Fibroblast of lung (primary cell): ENCODE data around the gene STAT4. TPM values are rescaled to one million over a fixed set of nuclear protein-coding genes. Genes with fewer than 3 reads are reported as not detected.

ENCODE experiments used
- DNase-seq, 2 donors: peaks; one replicate each; pipeline versions ENCODE4 v3.0.0 to v3.0.0-alpha.2; 2010; ENCODE audit warnings: low read depth in 2 of 2
- H2AFZ ChIP-seq: 2 replicates; pipeline ENCODE4 v1.5.1; 2012; ENCODE audit warnings: low read length, control low read depth, inconsistent platforms
- H3K27ac ChIP-seq: 2 replicates; pipeline ENCODE4 v1.5.1; 2011; ENCODE audit warnings: low read length, control low read depth; ENCODE audit not compliant: insufficient read depth
- H3K27me3 ChIP-seq: 2 replicates; pipeline ENCODE4 v1.5.1; 2011; ENCODE audit warnings: mild to moderate bottlenecking, low read length; ENCODE audit not compliant: control insufficient read depth, insufficient read depth
- H3K36me3 ChIP-seq: 2 replicates; pipeline ENCODE4 v1.5.1; 2011; ENCODE audit warnings: low read length; ENCODE audit not compliant: control insufficient read depth, insufficient read depth
- H3K4me1 ChIP-seq: 2 replicates; pipeline ENCODE4 v1.5.1; 2011; ENCODE audit warnings: low read length; ENCODE audit not compliant: control insufficient read depth, insufficient read depth; ENCODE audit errors: extremely low read depth
- H3K4me2 ChIP-seq: 2 replicates; pipeline ENCODE4 v1.5.1; 2011; ENCODE audit warnings: low read length, control low read depth; ENCODE audit not compliant: insufficient read depth; ENCODE audit errors: extremely low read depth
- H3K4me3 ChIP-seq, 4 experiments: fragments of 200-600 bp in 1 of 4; sonication (generic) in 1 of 4; replicated peaks in 1 of 4; 2 replicates each; pipeline ENCODE4 v1.5.1; 2011 to 2016; ENCODE audit warnings: low read length in 4 of 4, low read depth in 3 of 4, mild to moderate bottlenecking in 3 of 4, control low read depth in 2 of 4, inconsistent platforms in 1 of 4, mixed read lengths in 1 of 4; ENCODE audit not compliant: insufficient read depth in 1 of 4; ENCODE audit errors: control extremely low read depth in 1 of 4
- H3K79me2 ChIP-seq: 2 replicates; pipeline ENCODE4 v1.5.1; 2012; ENCODE audit warnings: mild to moderate bottlenecking, low read length, inconsistent platforms; ENCODE audit not compliant: control insufficient read depth, insufficient read depth
- H3K9ac ChIP-seq: 2 replicates; pipeline ENCODE4 v1.5.1; 2011; ENCODE audit warnings: mild to moderate bottlenecking, low read length, control low read depth; ENCODE audit not compliant: insufficient read depth
- H3K9me3 ChIP-seq: 2 replicates; pipeline ENCODE4 v1.5.1; 2012; ENCODE audit warnings: low read depth, low read length; ENCODE audit not compliant: control insufficient read depth, insufficient read depth
- H4K20me1 ChIP-seq: 2 replicates; pipeline ENCODE4 v1.5.1; 2011; ENCODE audit warnings: low read length; ENCODE audit not compliant: control insufficient read depth, insufficient read depth; ENCODE audit errors: extremely low read depth
- CTCF ChIP-seq, 2 donors: IDR thresholded peaks in 1 of 2; conservative IDR thresholded peaks in 1 of 2; 1 replicate in 1 of 2; 2 replicates in 1 of 2; pipeline ENCODE4 v1.5.1; 2011 to 2012; ENCODE audit warnings: low read length in 2 of 2, control low read depth in 1 of 2, inconsistent platforms in 1 of 2, low read depth in 1 of 2, mild to moderate bottlenecking in 1 of 2
- EZH2 ChIP-seq: IDR thresholded peaks from 2 replicates; pipeline ENCODE4 v1.5.1; 2012; ENCODE audit warnings: low read length, control low read depth, mild to moderate bottlenecking; ENCODE audit errors: missing control alignments
- polyA plus RNA-seq, 2 donors: library from polyadenylated mRNA; depleted of rRNA in 1 of 2; stranded (reverse) in 1 of 2; unstranded in 1 of 2; fragments of >200 nt; gene quantifications; 2 replicates each; pipeline ENCODE4 v1.2.1, GENCODE V29; 2011 to 2012; ENCODE audit warnings: missing spikeins in 1 of 2
- total RNA-seq: library from RNA; depleted of rRNA; stranded (reverse); fragments of >200 nt; gene quantifications from 2 replicates; pipeline ENCODE4 v1.2.1, GENCODE V29; 2014

STAT4 gene
- total and polyA plus RNA-seq, 2 donors (not counting 1 experiment from before 2014, with no cell fraction given): 0.66 to 1.2 TPM

GRCh38 chr2:191173206-191173605 is 22.4 kb upstream of the STAT4 start:
- Histone ChIP-seq H3K27ac (peak overlapping the region; percentile 60), H3K79me2 (no peaks in the 10 kb centered on the region), H3K36me3 (no peaks in the 10 kb centered on the region), H3K9ac (no peak overlapping the region), H3K4me2 (no peak overlapping the region), H2AFZ (no peak overlapping the region), H3K4me3 (no peak overlapping the region), H4K20me1 (no peaks in the 10 kb centered on the region), H3K4me1 (peaks cover 20% of the 10 kb centered on the region), H3K27me3 (no peaks in the 10 kb centered on the region), H3K9me3 (no peaks in the 10 kb centered on the region)
- TF ChIP-seq CTCF (conservative IDR thresholded peaks at IDR 0.05 in 1 of 2, IDR thresholded peaks at IDR 0.05 in 1 of 2; ENCODE audit: low read depth in 1 of 2, low read length in 2 of 2) (no peak), EZH2 (no peak)
- no peak for DNase-seq

DNA sequence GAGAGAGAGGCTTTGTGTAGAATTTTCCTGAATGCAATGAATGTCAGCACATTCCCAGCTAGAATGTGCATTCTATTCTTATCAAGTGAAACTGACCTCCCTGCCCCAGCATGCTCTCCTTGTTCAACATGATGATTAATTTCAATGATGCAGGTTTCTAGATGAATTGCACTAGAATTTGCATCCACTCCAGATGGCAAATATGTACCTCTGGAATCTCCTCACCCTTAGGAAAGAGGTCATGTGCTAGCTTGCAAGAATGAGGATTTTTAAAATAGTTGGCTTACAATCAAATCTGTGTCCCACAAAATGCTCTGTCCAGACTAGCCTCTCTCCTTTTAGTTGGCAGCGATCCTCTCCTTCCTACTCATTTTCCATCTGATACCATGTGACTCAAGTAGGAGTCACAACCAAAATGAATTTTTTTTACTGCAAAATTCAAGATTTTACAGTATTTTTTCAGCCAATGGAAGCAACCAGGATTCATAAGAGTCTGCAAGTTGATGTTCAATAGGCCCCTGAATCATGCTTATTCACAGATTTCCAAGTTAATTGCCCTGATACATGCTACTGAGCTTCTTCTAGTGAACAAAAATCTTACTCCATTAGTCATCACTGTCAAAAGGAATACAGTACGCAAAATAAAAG is 21.0 kb upstream of the STAT4 start:
- no peaks in the 10 kb centered on the region for H4K20me1 ChIP-seq
- H3K27ac ChIP-seq: peak overlapping the region; percentile 60
- peak overlapping the region; percentile 60 for H3K4me2 ChIP-seq
- H3K4me1 ChIP-seq: peaks cover 30% of the 10 kb centered on the region
- no peaks in the 10 kb centered on the region for H3K9me3 ChIP-seq
- no peak overlapping the region for H3K4me3 ChIP-seq
- no peaks in the 10 kb centered on the region for H3K36me3 ChIP-seq
- DNase-seq: peak; percentile 90 to 98
- TF ChIP-seq EZH2: no peak
- TF ChIP-seq CTCF (conservative IDR thresholded peaks at IDR 0.05 in 1 of 2, IDR thresholded peaks at IDR 0.05 in 1 of 2; ENCODE audit: low read depth in 1 of 2, low read length in 2 of 2): no peak
- H3K9ac ChIP-seq: no peak overlapping the region
- no peak overlapping the region for H2AFZ ChIP-seq
- no peaks in the 10 kb centered on the region for H3K79me2 ChIP-seq
- H3K27me3 ChIP-seq: no peaks in the 10 kb centered on the region

DNA sequence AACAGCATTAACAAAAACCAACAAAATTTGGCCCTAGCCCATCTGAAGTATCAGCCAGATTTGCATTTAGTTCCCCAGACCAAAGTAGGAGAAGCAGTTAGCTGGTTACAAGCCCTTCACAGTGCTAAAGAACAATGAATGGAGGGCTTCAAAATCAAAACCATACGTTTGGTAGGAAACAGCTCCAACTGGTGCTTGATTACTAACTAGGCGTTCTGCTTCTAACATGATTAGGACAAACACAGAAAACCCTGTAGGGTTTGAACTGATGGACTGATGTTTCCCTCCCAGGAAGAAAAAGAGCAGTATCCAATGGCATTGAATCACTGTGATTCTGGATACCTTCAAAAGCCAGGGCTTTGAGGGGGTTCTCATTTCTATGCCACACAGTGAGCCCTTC is 20.5 kb upstream of the STAT4 start:
- H3K4me2 ChIP-seq: peak overlapping the region; percentile 60
- TF ChIP-seq CTCF (conservative IDR thresholded peaks at IDR 0.05 in 1 of 2, IDR thresholded peaks at IDR 0.05 in 1 of 2; ENCODE audit: low read depth in 1 of 2, low read length in 2 of 2): no peak
- TF ChIP-seq EZH2: no peak
- no peaks in the 10 kb centered on the region for H3K9me3 ChIP-seq
- no peaks in the 10 kb centered on the region for H4K20me1 ChIP-seq
- no peaks in the 10 kb centered on the region for H3K79me2 ChIP-seq
- no peak overlapping the region for H3K4me3 ChIP-seq
- H3K36me3 ChIP-seq: no peaks in the 10 kb centered on the region
- no peaks in the 10 kb centered on the region for H3K27me3 ChIP-seq
- H3K4me1 ChIP-seq: peaks cover 35% of the 10 kb centered on the region
- H2AFZ ChIP-seq: no peak overlapping the region
- H3K9ac ChIP-seq: no peak overlapping the region
- DNase-seq: no peak
- H3K27ac ChIP-seq: peak overlapping the region; percentile 41
